ENCODE measurements around the gene LIPM.
"Not testable (repeated sequence)": the region's sequence is repeated elsewhere in the genome, so short reads cannot be mapped to it uniquely, and the experiment has no call there.

Gene LIPM

DNA sequence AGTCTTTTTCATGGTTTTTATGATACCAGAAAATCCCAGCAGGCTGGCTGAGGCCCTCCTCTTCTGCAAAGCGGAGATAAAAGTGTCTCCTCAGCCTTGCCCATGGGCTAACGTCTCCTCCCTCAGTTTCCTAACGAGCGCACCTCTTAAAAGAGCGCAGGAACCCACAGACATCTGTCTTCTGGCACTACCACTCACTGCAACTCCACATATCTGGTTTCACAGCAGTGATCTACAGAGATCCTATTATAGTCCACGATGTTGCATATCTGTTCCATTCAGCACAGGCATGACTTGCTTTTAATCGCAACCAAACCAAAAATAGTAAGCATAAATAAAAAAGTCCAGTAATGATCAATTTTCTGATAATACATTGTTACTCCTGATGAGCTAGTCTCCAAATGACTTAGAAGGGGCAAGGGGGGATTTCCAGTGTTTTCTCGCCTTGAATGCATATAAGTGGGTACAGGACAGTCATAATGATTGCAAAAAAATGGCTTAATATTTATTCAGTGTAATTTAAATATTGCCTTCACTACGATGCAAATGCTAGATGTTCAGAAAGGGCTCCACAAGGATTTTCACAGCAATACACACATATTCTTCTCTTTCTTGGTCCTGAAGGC, 28.2 kb downstream of the LIPM start:
- Histone ChIP-seq H3K27me3 (ENCODE audit: control insufficient read depth, insufficient read depth, low read length) (no peaks in the 10 kb centered on the region), H3K36me3 (ENCODE audit: insufficient read depth, low read length) (no peaks in the 10 kb centered on the region), H3K4me1 (ENCODE audit: control insufficient read depth, insufficient read depth, low read length) (no peaks in the 10 kb centered on the region), H3K4me3 (ENCODE audit: low read length) (no peak overlapping the region), H3K9me3 (replicated peaks; ENCODE audit: low read length) (no peaks in the 10 kb centered on the region), H3K4me2 (ENCODE audit: low read length) (no peak overlapping the region), H3K9ac (ENCODE audit: low read depth, low read length) (no peak overlapping the region)

GRCh38 chr10:88831709-88832108, 29.2 kb downstream of the LIPM start:
- no peak overlapping the region for H3K9ac ChIP-seq (ENCODE audit: low read depth, low read length)

GRCh38 chr10:88832376-88832775, 29.8 kb downstream of the LIPM start:
- no peaks in the 10 kb centered on the region for H3K4me1 ChIP-seq (ENCODE audit: control insufficient read depth, insufficient read depth, low read length)
- no peaks in the 10 kb centered on the region for H3K9me3 ChIP-seq (replicated peaks; ENCODE audit: low read length)

More at GRCh38 chr10:88831709-88832108, 29.2 kb downstream of the LIPM start:
- Histone ChIP-seq H3K4me1 (ENCODE audit: control insufficient read depth, insufficient read depth, low read length) (no peaks in the 10 kb centered on the region), H3K4me2 (ENCODE audit: low read length) (no peak overlapping the region), H3K27me3 (ENCODE audit: control insufficient read depth, insufficient read depth, low read length) (no peaks in the 10 kb centered on the region), H3K4me3 (ENCODE audit: low read length) (no peak overlapping the region), H3K36me3 (ENCODE audit: insufficient read depth, low read length) (no peaks in the 10 kb centered on the region), H3K9me3 (replicated peaks; ENCODE audit: low read length) (no peaks in the 10 kb centered on the region)

GRCh38 chr10:88833156-88833555, 30.6 kb downstream of the LIPM start:
- Histone ChIP-seq H3K9me3 (replicated peaks; ENCODE audit: low read length) (no peaks in the 10 kb centered on the region), H3K4me2 (ENCODE audit: low read length) (no peak overlapping the region), H3K36me3 (ENCODE audit: insufficient read depth, low read length) (no peaks in the 10 kb centered on the region), H3K4me3 (ENCODE audit: low read length) (no peak overlapping the region), H3K4me1 (ENCODE audit: control insufficient read depth, insufficient read depth, low read length) (no peaks in the 10 kb centered on the region), H3K27me3 (ENCODE audit: control insufficient read depth, insufficient read depth, low read length) (no peaks in the 10 kb centered on the region), H3K9ac (ENCODE audit: low read depth, low read length) (no peak overlapping the region)

More at GRCh38 chr10:88832376-88832775, 29.8 kb downstream of the LIPM start:
- Histone ChIP-seq H3K36me3 (ENCODE audit: insufficient read depth, low read length) (no peaks in the 10 kb centered on the region), H3K4me3 (ENCODE audit: low read length) (no peak overlapping the region), H3K27me3 (ENCODE audit: control insufficient read depth, insufficient read depth, low read length) (no peaks in the 10 kb centered on the region), H3K9ac (ENCODE audit: low read depth, low read length) (no peak overlapping the region), H3K4me2 (ENCODE audit: low read length) (no peak overlapping the region)

DNA sequence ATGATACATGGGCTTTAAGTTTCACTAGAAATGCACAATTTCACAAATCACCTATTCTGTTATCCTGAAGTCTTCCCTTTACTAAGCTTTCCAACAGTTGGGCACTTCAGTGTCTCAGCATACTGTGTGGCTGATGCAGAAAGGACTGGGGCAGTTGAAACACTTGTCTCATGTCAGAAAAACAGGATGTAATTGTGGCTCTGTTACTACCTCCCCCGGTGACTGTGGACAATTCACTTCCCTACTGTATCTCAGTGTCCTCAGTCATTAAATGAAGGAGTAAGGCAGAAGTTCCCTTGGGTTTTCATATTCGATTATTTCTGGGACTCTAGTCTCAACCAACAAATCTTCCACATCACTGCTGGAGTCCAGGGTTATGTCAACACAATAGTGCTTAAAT, 31.2 kb downstream of the LIPM start:
- H3K4me1 ChIP-seq (ENCODE audit: control insufficient read depth, insufficient read depth, low read length): no peaks in the 10 kb centered on the region
- H3K9ac ChIP-seq (ENCODE audit: low read depth, low read length): no peak overlapping the region
- no peak overlapping the region for H3K4me2 ChIP-seq (ENCODE audit: low read length)

GRCh38 chr10:88835096-88835909, 32.8 kb downstream of the LIPM start:
- no peaks in the 10 kb centered on the region for H3K9me3 ChIP-seq (replicated peaks; ENCODE audit: low read length)
- H3K36me3 ChIP-seq (ENCODE audit: insufficient read depth, low read length): no peaks in the 10 kb centered on the region
- no peak overlapping the region for H3K9ac ChIP-seq (ENCODE audit: low read depth, low read length)
- no peaks in the 10 kb centered on the region for H3K27me3 ChIP-seq (ENCODE audit: control insufficient read depth, insufficient read depth, low read length)
- H3K4me3 ChIP-seq (ENCODE audit: low read length): no peak overlapping the region
- H3K4me1 ChIP-seq (ENCODE audit: control insufficient read depth, insufficient read depth, low read length): peaks cover 4% of the 10 kb centered on the region
- no peak overlapping the region for H3K4me2 ChIP-seq (ENCODE audit: low read length)

More for the DNA sequence above, 31.2 kb downstream of the LIPM start:
- Histone ChIP-seq H3K36me3 (ENCODE audit: insufficient read depth, low read length) (no peaks in the 10 kb centered on the region), H3K9me3 (replicated peaks; ENCODE audit: low read length) (no peaks in the 10 kb centered on the region), H3K27me3 (ENCODE audit: control insufficient read depth, insufficient read depth, low read length) (no peaks in the 10 kb centered on the region), H3K4me3 (ENCODE audit: low read length) (no peak overlapping the region)

DNA sequence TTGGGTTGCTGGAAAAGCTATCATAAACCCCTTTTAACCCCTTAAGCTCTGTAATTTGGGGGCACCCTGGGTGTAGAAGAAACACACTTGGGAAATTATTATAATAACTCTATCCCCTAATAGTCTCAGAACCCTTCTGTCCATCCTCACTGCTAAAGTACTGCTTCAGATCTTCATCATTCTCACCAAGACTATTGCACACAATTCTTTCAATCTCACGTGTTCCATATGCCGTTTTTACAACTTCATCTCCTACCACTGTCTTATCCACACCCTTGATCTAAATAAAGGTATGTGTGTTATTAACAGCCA, 33.3 kb downstream of the LIPM start:
- Histone ChIP-seq H3K36me3 (ENCODE audit: insufficient read depth, low read length) (no peaks in the 10 kb centered on the region), H3K27me3 (ENCODE audit: control insufficient read depth, insufficient read depth, low read length) (no peaks in the 10 kb centered on the region), H3K9ac (ENCODE audit: low read depth, low read length) (no peak overlapping the region), H3K4me1 (ENCODE audit: control insufficient read depth, insufficient read depth, low read length) (peaks cover 10% of the 10 kb centered on the region), H3K4me3 (ENCODE audit: low read length) (no peak overlapping the region), H3K4me2 (ENCODE audit: low read length) (no peak overlapping the region), H3K9me3 (replicated peaks; ENCODE audit: low read length) (no peaks in the 10 kb centered on the region)

DNA sequence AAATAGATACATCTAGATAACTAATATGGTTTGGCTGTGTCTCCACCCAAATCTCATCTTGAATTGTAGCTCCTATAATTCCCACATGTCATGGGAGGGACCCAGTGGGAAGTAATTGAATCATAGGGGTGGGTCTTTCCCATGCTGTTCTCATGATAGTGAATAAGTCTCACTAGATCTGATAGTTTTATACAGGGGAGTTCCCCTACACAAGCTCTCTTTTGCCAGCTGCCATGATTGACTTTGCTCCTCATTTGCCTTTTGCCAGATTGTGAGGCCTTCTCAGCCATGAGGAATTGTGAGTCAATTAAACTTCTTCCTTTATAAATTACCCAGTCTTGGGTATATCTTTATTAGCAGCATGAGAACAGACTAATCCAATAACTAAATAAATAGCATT, 35.1 kb downstream of the LIPM start:
- H3K4me2 ChIP-seq (ENCODE audit: low read length); H3K36me3 ChIP-seq (ENCODE audit: insufficient read depth, low read length); H3K9me3 ChIP-seq (replicated peaks; ENCODE audit: low read length); H3K4me3 ChIP-seq (ENCODE audit: low read length); H3K27me3 ChIP-seq (ENCODE audit: control insufficient read depth, insufficient read depth, low read length); H3K9ac ChIP-seq (ENCODE audit: low read depth, low read length): not testable (repeated sequence)
- peaks cover 16% of the 10 kb centered on the region for H3K4me1 ChIP-seq (ENCODE audit: control insufficient read depth, insufficient read depth, low read length)

DNA sequence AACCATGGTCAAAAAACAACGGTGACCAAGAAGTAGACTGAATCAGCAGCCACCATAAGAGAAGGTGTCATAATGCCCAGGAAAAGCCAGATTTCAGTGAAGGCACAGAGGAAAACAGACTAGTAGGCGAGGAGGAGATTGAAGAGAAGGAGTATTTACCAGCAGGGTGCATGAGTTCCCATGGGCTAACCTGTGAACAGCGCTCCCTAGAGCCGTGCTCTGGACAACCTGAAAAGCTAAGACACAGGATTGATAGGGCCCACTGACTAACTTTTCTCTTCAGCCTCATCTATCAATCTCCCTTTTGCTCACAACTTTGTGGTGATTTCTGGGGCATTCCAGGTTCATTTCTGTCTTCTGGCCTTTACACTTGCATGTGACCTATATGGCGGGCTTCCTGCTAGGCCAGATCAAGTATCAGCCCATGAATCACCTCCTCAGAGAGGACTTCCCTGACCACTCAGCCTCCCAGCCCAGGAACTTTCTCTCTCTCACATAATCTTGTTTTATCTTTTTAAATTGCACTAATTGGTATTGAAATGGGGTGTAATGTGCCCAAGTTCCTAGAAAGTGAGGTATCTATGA, 36.3 kb downstream of the LIPM start:
- H3K4me1 ChIP-seq (ENCODE audit: control insufficient read depth, insufficient read depth, low read length): peaks cover 16% of the 10 kb centered on the region
- H3K4me2 ChIP-seq (ENCODE audit: low read length): no peak overlapping the region
- H3K4me3 ChIP-seq (ENCODE audit: low read length): no peak overlapping the region
- H3K36me3 ChIP-seq (ENCODE audit: insufficient read depth, low read length): no peaks in the 10 kb centered on the region
- H3K27me3 ChIP-seq (ENCODE audit: control insufficient read depth, insufficient read depth, low read length): no peaks in the 10 kb centered on the region
- H3K9ac ChIP-seq (ENCODE audit: low read depth, low read length): no peak overlapping the region
- H3K9me3 ChIP-seq (replicated peaks; ENCODE audit: low read length): no peaks in the 10 kb centered on the region

DNA sequence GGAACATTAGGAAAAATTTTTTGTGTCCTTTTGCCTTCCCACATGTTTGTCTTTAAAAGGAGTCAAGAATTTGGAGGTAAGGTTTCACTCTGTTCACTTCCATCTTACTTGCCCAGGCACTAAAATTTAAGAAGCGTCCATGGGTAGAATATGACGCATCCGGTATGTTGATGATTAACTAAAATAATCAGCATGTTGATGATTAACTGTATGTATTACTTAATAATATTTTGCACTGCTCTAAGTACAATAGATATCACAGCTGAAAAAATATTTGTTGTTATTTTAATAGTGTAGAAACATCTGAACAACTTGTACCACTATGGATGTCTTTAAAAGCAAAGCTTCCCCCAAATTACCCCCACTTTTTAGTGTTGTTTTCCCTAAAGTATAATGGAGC, 37.6 kb downstream of the LIPM start:
- no peak overlapping the region for H3K4me3 ChIP-seq (ENCODE audit: low read length)
- H3K4me1 ChIP-seq (ENCODE audit: control insufficient read depth, insufficient read depth, low read length): peaks cover 16% of the 10 kb centered on the region
- no peak overlapping the region for H3K4me2 ChIP-seq (ENCODE audit: low read length)
- H3K27me3 ChIP-seq (ENCODE audit: control insufficient read depth, insufficient read depth, low read length): no peaks in the 10 kb centered on the region
- no peaks in the 10 kb centered on the region for H3K36me3 ChIP-seq (ENCODE audit: insufficient read depth, low read length)
- H3K9ac ChIP-seq (ENCODE audit: low read depth, low read length): no peak overlapping the region
- H3K9me3 ChIP-seq (replicated peaks; ENCODE audit: low read length): no peaks in the 10 kb centered on the region

- no peak overlapping the region for H3K4me3 ChIP-seq (ENCODE audit: low read length)
- no peak overlapping the region for H3K4me2 ChIP-seq (ENCODE audit: low read length)
- no peaks in the 10 kb centered on the region for H3K36me3 ChIP-seq (ENCODE audit: insufficient read depth, low read length)
- no peaks in the 10 kb centered on the region for H3K9me3 ChIP-seq (replicated peaks; ENCODE audit: low read length)
- no peaks in the 10 kb centered on the region for H3K27me3 ChIP-seq (ENCODE audit: control insufficient read depth, insufficient read depth, low read length)
- no peak overlapping the region for H3K9ac ChIP-seq (ENCODE audit: low read depth, low read length)
- peaks cover 16% of the 10 kb centered on the region for H3K4me1 ChIP-seq (ENCODE audit: control insufficient read depth, insufficient read depth, low read length)
These were observed 38.4 kb downstream of the LIPM start for GRCh38 chr10:88840881-88841280.
